ENCODE measurements around the gene TPPP3. TPM values are rescaled to one million over a fixed set of nuclear protein-coding genes. Genes with fewer than 3 reads are reported as not detected.

The TPPP3 gene
- 29.7 TPM for total RNA-seq
- long read RNA-seq, transcript TPPP3-202 (4 exons, 1,058 nt), result major isoform, 7 of 8 reads
- long read RNA-seq, partial matches to known transcripts, result 0 of 8 reads
- long read RNA-seq, other reads (novel, unspliced or antisense), result 1 of 8 reads

DNA sequence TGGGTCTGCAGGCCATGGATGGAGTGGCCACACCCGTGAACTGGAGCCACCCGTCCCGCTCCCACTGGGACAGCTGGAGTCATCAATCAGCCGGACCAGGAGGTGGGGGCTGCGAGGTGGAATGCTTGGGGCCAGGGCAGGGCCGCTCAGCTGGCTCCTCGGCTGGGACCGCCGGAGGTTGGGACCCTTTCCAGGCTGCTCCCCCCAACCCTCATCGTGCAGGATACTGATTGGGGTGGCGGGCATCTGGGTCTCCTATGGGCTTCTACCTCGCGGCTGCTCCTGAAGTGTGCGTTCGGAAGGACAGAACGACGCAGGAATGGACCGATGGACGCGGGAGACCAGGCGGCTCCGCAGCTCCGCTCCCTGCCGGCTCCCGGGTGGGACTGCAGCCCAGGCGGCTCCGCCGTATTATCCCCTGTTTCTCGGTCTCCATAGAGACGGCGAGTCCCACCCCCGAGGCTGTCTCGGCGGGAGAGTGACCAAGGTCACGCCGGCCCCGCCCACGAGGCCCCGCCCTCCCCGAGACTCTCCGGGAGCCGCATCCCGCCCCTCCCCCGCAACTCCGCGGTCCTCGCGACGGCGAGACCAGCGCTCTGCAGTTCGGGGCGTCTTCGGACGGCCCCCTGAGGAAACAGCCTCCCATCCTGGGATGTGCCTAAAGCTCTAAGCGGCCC, at the start of gene TPPP3:
Gene TPPP3, minus strand, starts transcription at position 388 of the 677 bp plus-strand sequence. CDS start 2,387 bp downstream, outside the sequence.
- TF ChIP-seq, protein P1, sequence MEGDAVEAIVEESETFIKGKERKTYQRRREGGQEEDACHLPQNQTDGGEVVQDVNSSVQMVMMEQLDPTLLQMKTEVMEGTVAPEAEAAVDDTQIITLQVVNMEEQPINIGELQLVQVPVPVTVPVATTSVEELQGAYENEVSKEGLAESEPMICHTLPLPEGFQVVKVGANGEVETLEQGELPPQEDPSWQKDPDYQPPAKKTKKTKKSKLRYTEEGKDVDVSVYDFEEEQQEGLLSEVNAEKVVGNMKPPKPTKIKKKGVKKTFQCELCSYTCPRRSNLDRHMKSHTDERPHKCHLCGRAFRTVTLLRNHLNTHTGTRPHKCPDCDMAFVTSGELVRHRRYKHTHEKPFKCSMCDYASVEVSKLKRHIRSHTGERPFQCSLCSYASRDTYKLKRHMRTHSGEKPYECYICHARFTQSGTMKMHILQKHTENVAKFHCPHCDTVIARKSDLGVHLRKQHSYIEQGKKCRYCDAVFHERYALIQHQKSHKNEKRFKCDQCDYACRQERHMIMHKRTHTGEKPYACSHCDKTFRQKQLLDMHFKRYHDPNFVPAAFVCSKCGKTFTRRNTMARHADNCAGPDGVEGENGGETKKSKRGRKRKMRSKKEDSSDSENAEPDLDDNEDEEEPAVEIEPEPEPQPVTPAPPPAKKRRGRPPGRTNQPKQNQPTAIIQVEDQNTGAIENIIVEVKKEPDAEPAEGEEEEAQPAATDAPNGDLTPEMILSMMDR (IDR thresholded peaks at IDR 0.05), result peak; percentile 74
- peak within 1 kb of the TSS; percentile 42 for H3K4me3 ChIP-seq
- ATAC-seq, result peak; percentile 77
- no peaks in the 10 kb centered on the region for H3K36me3 ChIP-seq
- peak; percentile 90 for DNase-seq
- H3K4me1 ChIP-seq, result peaks cover 40% of the 10 kb centered on the region
- intact Hi-C loops (cut with DNase I), result loop anchor here (10.0 kb wide), 1 partner anchor 118 kb away; the partner anchor contains the start of gene PLEKHG4
- no peaks in the 10 kb centered on the region for H3K9me3 ChIP-seq
- peak within 1 kb of the TSS; percentile 71 for H3K27ac ChIP-seq
- H3K27me3 ChIP-seq, result no peaks in the 10 kb centered on the region

DNA sequence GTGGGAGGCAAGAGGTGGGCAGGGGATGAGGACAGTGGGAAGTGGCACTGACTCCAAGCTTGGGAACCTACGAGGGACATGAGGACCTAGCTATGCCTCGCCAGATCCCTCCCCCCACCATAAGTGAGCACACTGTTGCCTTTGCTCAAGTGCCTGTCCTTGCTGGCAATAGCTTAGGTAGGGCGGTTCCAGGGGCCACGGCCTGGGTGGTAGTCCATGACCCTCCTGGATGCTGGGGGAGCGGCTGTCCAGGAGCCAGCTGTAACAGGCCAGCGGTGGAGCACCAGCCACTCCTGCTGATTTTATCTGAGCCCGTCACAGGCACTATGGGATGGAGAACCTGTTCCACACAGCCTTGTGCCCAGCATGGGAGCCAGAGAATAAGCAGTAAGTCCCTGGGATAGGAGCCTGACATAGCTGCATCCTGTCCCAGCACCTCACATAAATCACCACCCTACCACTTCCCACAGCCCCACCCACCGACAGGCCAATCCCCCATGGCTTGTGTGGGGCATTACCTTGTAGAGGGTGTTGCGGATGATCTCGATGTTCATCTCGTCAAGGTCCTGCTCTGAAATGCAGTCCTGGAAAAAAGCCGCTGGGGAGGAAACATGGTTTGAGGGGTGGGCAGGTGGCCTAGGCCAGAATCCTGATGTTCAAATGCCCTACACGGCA, 49.4 kb upstream of the TPPP3 start:
- peaks cover 62% of the 10 kb centered on the region for H3K36me3 ChIP-seq
- H3K27ac ChIP-seq, result peak overlapping the region; percentile 45
- H3K9me3 ChIP-seq, result no peaks in the 10 kb centered on the region
- no peak overlapping the region for H3K4me3 ChIP-seq
- TF ChIP-seq, protein P1 (IDR thresholded peaks at IDR 0.05), result no peak
- ATAC-seq, result no peak
- intact Hi-C loops (cut with DNase I), result no loop called here
- H3K4me1 ChIP-seq, result peaks cover 50% of the 10 kb centered on the region
- no peaks in the 10 kb centered on the region for H3K27me3 ChIP-seq
- no peak for DNase-seq

DNA sequence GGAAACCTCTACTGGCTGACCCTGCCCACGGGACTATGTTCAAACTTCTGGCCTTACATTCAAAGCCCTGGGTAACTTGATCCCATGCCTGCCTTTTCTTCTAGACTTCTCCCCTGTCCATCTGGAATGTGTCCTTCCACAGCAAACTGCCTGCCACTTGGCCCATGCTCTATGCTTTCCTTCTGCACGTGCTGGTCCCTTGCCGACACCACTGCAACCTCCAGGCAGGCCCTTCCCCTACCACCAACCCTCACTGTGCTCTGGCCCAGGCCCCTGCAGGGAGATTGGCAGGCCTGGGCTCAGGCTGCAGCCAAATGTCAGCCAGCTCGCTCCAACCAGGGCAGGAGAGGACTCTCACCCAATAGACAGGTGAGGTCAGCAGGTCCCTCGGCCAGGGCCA, 48.6 kb upstream of the TPPP3 start:
- H3K4me3 ChIP-seq, result no peak overlapping the region
- no peak for DNase-seq
- no peak for ATAC-seq
- TF ChIP-seq, protein P1 (IDR thresholded peaks at IDR 0.05), result no peak
- H3K4me1 ChIP-seq, result peaks cover 42% of the 10 kb centered on the region
- H3K9me3 ChIP-seq, result no peaks in the 10 kb centered on the region
- intact Hi-C loops (cut with DNase I), result no loop called here
- peak overlapping the region; percentile 42 for H3K27ac ChIP-seq
- peaks cover 68% of the 10 kb centered on the region for H3K36me3 ChIP-seq
- H3K27me3 ChIP-seq, result no peaks in the 10 kb centered on the region

DNA sequence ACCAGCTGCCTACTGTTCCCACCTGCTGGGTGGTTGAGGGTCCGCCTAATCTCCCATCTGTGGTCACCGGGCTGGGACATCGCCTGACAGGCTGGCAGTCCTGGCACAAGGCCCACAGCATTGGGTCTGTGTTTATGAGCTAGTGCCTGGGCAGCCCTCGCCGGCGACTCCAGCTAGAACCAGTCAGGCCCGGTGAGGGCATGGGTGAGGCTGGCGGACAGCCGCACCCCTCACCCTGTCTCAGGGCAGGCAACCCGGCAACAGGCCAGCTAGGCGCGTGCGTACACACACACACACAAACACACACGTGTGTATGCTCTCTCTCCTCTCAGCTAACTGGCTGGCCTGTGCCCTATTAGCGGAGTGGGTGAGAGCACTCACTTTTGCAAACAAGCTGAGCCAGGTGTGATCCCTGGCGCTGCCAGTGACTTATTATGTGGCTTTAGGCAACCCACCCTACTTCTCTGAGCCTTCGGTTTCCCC, 48.0 kb upstream of the TPPP3 start:
- Histone ChIP-seq H3K9me3 (no peaks in the 10 kb centered on the region), H3K27ac (peak overlapping the region; percentile 37), H3K36me3 (peaks cover 74% of the 10 kb centered on the region), H3K4me1 (peaks cover 36% of the 10 kb centered on the region), H3K27me3 (no peaks in the 10 kb centered on the region), H3K4me3 (no peak overlapping the region)
- peak; percentile 92 for DNase-seq
- TF ChIP-seq, protein P1 (IDR thresholded peaks at IDR 0.05), result no peak
- ATAC-seq, result peak; percentile 84
- intact Hi-C loops (cut with DNase I), result no loop called here

DNA sequence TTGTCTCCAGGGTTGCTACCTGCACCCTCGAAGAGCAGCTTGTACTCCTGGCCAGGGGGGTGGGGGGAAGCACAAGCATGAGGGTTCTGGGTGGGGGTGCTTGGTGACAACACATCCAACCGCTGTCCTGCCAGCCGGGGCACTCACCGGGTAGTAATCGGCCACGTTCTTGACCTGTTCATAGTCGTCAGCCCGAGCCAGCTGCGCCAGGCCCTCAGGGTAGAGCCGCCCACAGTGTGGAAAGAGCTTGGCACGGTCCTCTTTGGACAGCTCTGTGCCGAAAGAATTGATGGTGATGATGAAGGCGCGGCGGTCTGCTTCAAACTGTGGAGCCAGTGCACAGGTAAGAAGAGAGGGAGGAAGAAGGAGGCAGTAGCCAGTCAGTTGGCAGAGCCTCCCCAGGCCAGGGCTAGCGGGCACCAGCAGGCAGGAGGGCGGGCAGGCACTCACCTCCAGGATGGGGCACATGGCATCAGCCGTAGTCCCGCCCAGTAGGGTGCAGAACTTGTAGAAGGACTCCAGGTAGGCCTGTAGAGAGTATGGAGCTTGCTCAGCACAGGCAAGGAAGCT, 45.6 kb upstream of the TPPP3 start:
- no peak for DNase-seq
- TF ChIP-seq, protein P1 (IDR thresholded peaks at IDR 0.05), result no peak
- no peak for ATAC-seq
- no peaks in the 10 kb centered on the region for H3K27me3 ChIP-seq
- H3K9me3 ChIP-seq, result no peaks in the 10 kb centered on the region
- peaks cover 63% of the 10 kb centered on the region for H3K36me3 ChIP-seq
- H3K27ac ChIP-seq, result no peak overlapping the region
- intact Hi-C loops (cut with DNase I), result no loop called here
- peaks cover 26% of the 10 kb centered on the region for H3K4me1 ChIP-seq
- H3K4me3 ChIP-seq, result no peak overlapping the region
